ENCODE measurements around the gene GALM.

Gene GALM

GRCh38 chr2:38656866-38657480, 8.9 kb upstream of the GALM start:
- no peaks in the 10 kb centered on the region for H3K4me1 ChIP-seq (ENCODE audit: insufficient read depth, low read length, severe bottlenecking)
- H3F3A ChIP-seq (ENCODE audit: insufficient read depth, low read length): no peaks in the 10 kb centered on the region
- H3K36me3 ChIP-seq (ENCODE audit: insufficient read depth, low read length): no peaks in the 10 kb centered on the region
- H3K27me3 ChIP-seq (ENCODE audit: insufficient read depth, low read length): no peaks in the 10 kb centered on the region
- no peak overlapping the region for H3K27ac ChIP-seq (ENCODE audit: low read depth, low read length, poor library complexity, severe bottlenecking)
- no peaks in the 10 kb centered on the region for H4K20me1 ChIP-seq (ENCODE audit: insufficient read depth, low read length)
- no peaks in the 10 kb centered on the region for H3K9me2 ChIP-seq (ENCODE audit: low read depth, low read length)
- H3K4me3 ChIP-seq (ENCODE audit: low read depth, low read length, poor library complexity, severe bottlenecking): no peak overlapping the region
- no peaks in the 10 kb centered on the region for H3K79me2 ChIP-seq (ENCODE audit: insufficient read depth, low read length)
- no peak overlapping the region for H2AFZ ChIP-seq (ENCODE audit: low read length)
- H3K9ac ChIP-seq (ENCODE audit: low read length): no peak overlapping the region
- H3K9me3 ChIP-seq (ENCODE audit: low read length): no peaks in the 10 kb centered on the region
- H3K4me2 ChIP-seq (ENCODE audit: low read length): no peak overlapping the region
- no peak for TF ChIP-seq CTCF (IDR thresholded peaks at IDR 0.05; ENCODE audit: low read length)

- H3K4me1 ChIP-seq (ENCODE audit: insufficient read depth, low read length, severe bottlenecking): no peaks in the 10 kb centered on the region
- H2AFZ ChIP-seq (ENCODE audit: low read length): no peak overlapping the region
- no peaks in the 10 kb centered on the region for H3F3A ChIP-seq (ENCODE audit: insufficient read depth, low read length)
- no peak overlapping the region for H3K4me3 ChIP-seq (ENCODE audit: low read depth, low read length, poor library complexity, severe bottlenecking)
- H3K9ac ChIP-seq (ENCODE audit: low read length): no peak overlapping the region
- no peak for TF ChIP-seq EZH2 (IDR thresholded peaks at IDR 0.05; ENCODE audit: borderline replicate concordance, low read length)
- no peak for TF ChIP-seq CTCF (IDR thresholded peaks at IDR 0.05; ENCODE audit: low read length)
- no peak overlapping the region for H3K4me2 ChIP-seq (ENCODE audit: low read length)
- H4K20me1 ChIP-seq (ENCODE audit: insufficient read depth, low read length): no peaks in the 10 kb centered on the region
- H3K27me3 ChIP-seq (ENCODE audit: insufficient read depth, low read length): no peaks in the 10 kb centered on the region
- H3K27ac ChIP-seq (ENCODE audit: low read depth, low read length, poor library complexity, severe bottlenecking): no peak overlapping the region
- H3K9me2 ChIP-seq (ENCODE audit: low read depth, low read length): no peaks in the 10 kb centered on the region
- H3K36me3 ChIP-seq (ENCODE audit: insufficient read depth, low read length): no peaks in the 10 kb centered on the region
- H3K79me2 ChIP-seq (ENCODE audit: insufficient read depth, low read length): no peaks in the 10 kb centered on the region
- H3K9me3 ChIP-seq (ENCODE audit: low read length): no peaks in the 10 kb centered on the region
Measured at GRCh38 chr2:38658613-38659012, 7.3 kb upstream of the GALM start.

GRCh38 chr2:38659115-38659514, 6.8 kb upstream of the GALM start:
- H3K79me2 ChIP-seq (ENCODE audit: insufficient read depth, low read length): no peaks in the 10 kb centered on the region
- TF ChIP-seq CTCF (IDR thresholded peaks at IDR 0.05; ENCODE audit: low read length) (no peak), EZH2 (IDR thresholded peaks at IDR 0.05; ENCODE audit: borderline replicate concordance, low read length) (no peak)
- H2AFZ ChIP-seq (ENCODE audit: low read length): no peak overlapping the region
- no peaks in the 10 kb centered on the region for H3K9me3 ChIP-seq (ENCODE audit: low read length)
- no peaks in the 10 kb centered on the region for H3F3A ChIP-seq (ENCODE audit: insufficient read depth, low read length)
- no peak overlapping the region for H3K4me3 ChIP-seq (ENCODE audit: low read depth, low read length, poor library complexity, severe bottlenecking)
- no peak overlapping the region for H3K27ac ChIP-seq (ENCODE audit: low read depth, low read length, poor library complexity, severe bottlenecking)
- H4K20me1 ChIP-seq (ENCODE audit: insufficient read depth, low read length): no peaks in the 10 kb centered on the region
- H3K4me2 ChIP-seq (ENCODE audit: low read length): no peak overlapping the region
- H3K27me3 ChIP-seq (ENCODE audit: insufficient read depth, low read length): no peaks in the 10 kb centered on the region
- no peaks in the 10 kb centered on the region for H3K4me1 ChIP-seq (ENCODE audit: insufficient read depth, low read length, severe bottlenecking)
- H3K36me3 ChIP-seq (ENCODE audit: insufficient read depth, low read length): no peaks in the 10 kb centered on the region
- H3K9ac ChIP-seq (ENCODE audit: low read length): no peak overlapping the region
- no peaks in the 10 kb centered on the region for H3K9me2 ChIP-seq (ENCODE audit: low read depth, low read length)
